ENCODE data around the gene TRAF2.

The TRAF2 gene

GRCh38 chr9:136863623-136864273 lies 22.6 kb upstream of the TRAF2 start:
- TF ChIP-seq FOXP2 (optimal IDR thresholded peaks at IDR 0.05; ENCODE audit: borderline replicate concordance, extremely low read depth, extremely low read length, insufficient read depth) (no peak), POLR2AphosphoS5 (IDR thresholded peaks at IDR 0.05; ENCODE audit: low read depth, low read length) (no peak), SIN3A (IDR thresholded peaks at IDR 0.05; ENCODE audit: borderline replicate concordance, insufficient read depth, low read length) (no peak), TAF1 (IDR thresholded peaks at IDR 0.05; ENCODE audit: borderline replicate concordance, insufficient read depth, low read length) (no peak)

- TF ChIP-seq POLR2AphosphoS5 (IDR thresholded peaks at IDR 0.05; ENCODE audit: low read depth, low read length) (no peak), FOXP2 (optimal IDR thresholded peaks at IDR 0.05; ENCODE audit: borderline replicate concordance, extremely low read depth, extremely low read length, insufficient read depth) (no peak), REST (IDR thresholded peaks at IDR 0.05; ENCODE audit: insufficient read depth in 1 of 2, low read depth in 2 of 2, low read length in 2 of 2) (no peak), TAF1 (IDR thresholded peaks at IDR 0.05; ENCODE audit: borderline replicate concordance, insufficient read depth, low read length) (no peak), SIN3A (IDR thresholded peaks at IDR 0.05; ENCODE audit: borderline replicate concordance, insufficient read depth, low read length) (no peak)
Measured at GRCh38 chr9:136865041-136865767, 21.1 kb upstream of the TRAF2 start.

GRCh38 chr9:136865768-136866103 lies 20.6 kb upstream of the TRAF2 start:
- TF ChIP-seq SIN3A (IDR thresholded peaks at IDR 0.05; ENCODE audit: borderline replicate concordance, insufficient read depth, low read length): no peak

GRCh38 chr9:136867480-136867879 lies 18.8 kb upstream of the TRAF2 start:
- TF ChIP-seq FOXP2 (optimal IDR thresholded peaks at IDR 0.05; ENCODE audit: borderline replicate concordance, extremely low read depth, extremely low read length, insufficient read depth) (no peak), POLR2AphosphoS5 (IDR thresholded peaks at IDR 0.05; ENCODE audit: low read depth, low read length) (no peak), TAF1 (IDR thresholded peaks at IDR 0.05; ENCODE audit: borderline replicate concordance, insufficient read depth, low read length) (no peak), SIN3A (IDR thresholded peaks at IDR 0.05; ENCODE audit: borderline replicate concordance, insufficient read depth, low read length) (no peak), REST (IDR thresholded peaks at IDR 0.05; ENCODE audit: insufficient read depth in 1 of 2, low read depth in 2 of 2, low read length in 2 of 2) (no peak)

GRCh38 chr9:136867917-136868316 lies 18.4 kb upstream of the TRAF2 start:
- no peak for TF ChIP-seq SIN3A (IDR thresholded peaks at IDR 0.05; ENCODE audit: borderline replicate concordance, insufficient read depth, low read length)
- no peak for TF ChIP-seq REST (IDR thresholded peaks at IDR 0.05; ENCODE audit: insufficient read depth in 1 of 2, low read depth in 2 of 2, low read length in 2 of 2)
- no peak for TF ChIP-seq TAF1 (IDR thresholded peaks at IDR 0.05; ENCODE audit: borderline replicate concordance, insufficient read depth, low read length)
- TF ChIP-seq FOXP2 (optimal IDR thresholded peaks at IDR 0.05; ENCODE audit: borderline replicate concordance, extremely low read depth, extremely low read length, insufficient read depth): no peak
- TF ChIP-seq POLR2AphosphoS5 (IDR thresholded peaks at IDR 0.05; ENCODE audit: low read depth, low read length): no peak

- TF ChIP-seq REST (IDR thresholded peaks at IDR 0.05; ENCODE audit: insufficient read depth in 1 of 2, low read depth in 2 of 2, low read length in 2 of 2) (no peak), TAF1 (IDR thresholded peaks at IDR 0.05; ENCODE audit: borderline replicate concordance, insufficient read depth, low read length) (no peak), FOXP2 (optimal IDR thresholded peaks at IDR 0.05; ENCODE audit: borderline replicate concordance, extremely low read depth, extremely low read length, insufficient read depth) (no peak), SIN3A (IDR thresholded peaks at IDR 0.05; ENCODE audit: borderline replicate concordance, insufficient read depth, low read length) (no peak)
Measured at GRCh38 chr9:136868644-136869043, 17.7 kb upstream of the TRAF2 start.
